Hematopoietic multipotent progenitor cell treated with erythropoietin and hydrocortisone succinate and interleukin-3 and kit ligand, for 15 days (in vitro differentiated cells): ENCODE data around the gene NOG.

Experiments
- DNase-seq: peaks from one replicate; pipeline ENCODE4 v3.0.0-alpha.2; 2015; ENCODE audit warnings: low spot score

The NOG gene

DNA sequence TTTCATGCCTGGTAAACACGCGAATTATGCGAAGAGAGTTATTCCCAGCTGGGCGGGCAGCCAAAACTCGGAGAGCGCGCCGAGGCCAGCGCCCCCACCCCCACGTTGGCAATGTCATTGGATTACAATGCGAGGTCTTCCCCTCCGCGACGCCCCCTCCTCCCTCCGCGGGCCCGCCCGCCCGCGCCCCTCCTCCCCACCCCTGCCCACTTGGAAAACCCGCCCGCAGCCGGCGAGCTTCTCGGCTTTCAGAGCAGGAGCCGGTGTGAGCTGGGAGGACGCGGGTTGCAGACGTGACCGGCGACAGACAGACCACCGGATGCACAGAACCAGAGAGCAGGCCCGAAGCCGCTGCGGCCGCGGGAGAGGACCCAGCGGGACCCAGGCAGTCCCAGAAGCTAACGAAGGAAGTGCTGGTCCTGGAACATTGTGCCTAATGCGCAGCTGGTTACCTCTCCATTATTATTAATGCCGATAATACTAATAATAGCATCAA, 4.0 kb downstream of the NOG start:
- no peak for DNase-seq

DNA sequence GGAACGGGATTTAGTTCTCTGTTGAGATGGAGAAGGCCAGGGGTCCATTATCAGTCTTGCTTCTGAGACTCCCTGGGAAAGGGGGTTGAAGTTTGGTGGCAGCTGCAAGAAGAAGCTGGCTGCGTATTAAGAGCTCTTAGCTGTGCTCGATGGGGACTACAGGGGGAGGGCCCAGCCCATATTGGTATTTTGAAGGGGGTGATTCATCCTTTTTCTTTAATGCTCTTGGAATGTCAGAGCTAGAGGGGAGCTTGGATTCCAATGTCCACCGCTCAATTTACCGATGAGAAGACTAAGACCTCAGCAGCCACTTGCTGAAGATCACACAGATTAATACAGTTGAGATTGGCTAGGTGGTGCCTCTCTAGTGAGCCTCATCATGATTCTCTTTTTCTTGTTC, 5.0 kb downstream of the NOG start:
- DNase-seq: no peak

- no peak for DNase-seq
These were observed 5.6 kb downstream of the NOG start for GRCh38 chr17:56599088-56599487.

- no peak for DNase-seq
These were observed 6.1 kb downstream of the NOG start for GRCh38 chr17:56599566-56599965.

DNA sequence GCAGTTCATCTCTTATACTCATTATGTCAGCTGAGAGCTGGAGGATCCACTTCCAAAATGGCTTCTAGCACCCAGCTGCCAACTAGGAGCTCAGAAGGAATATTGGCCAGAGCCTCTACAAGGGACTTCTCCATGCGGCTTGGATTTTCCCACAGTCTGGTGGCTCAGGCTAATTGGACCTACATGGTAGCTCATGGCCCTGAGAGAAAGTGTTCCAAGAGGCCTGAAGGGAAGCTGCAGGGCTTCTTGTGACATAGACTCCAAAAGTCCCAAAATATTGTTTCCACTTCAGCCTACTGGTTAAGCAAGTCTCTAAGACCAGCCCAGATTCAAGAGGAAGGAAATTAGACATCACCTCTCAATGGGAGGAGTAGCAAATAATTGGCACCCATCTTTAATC, 6.8 kb downstream of the NOG start:
- DNase-seq: no peak

- no peak for DNase-seq
These were observed 8.1 kb downstream of the NOG start for GRCh38 chr17:56601591-56601990.

- no peak for DNase-seq
These were observed 9.0 kb downstream of the NOG start for GRCh38 chr17:56602292-56603130.

GRCh38 chr17:56603486-56604238, 10.2 kb downstream of the NOG start:
- DNase-seq: no peak

GRCh38 chr17:56604691-56605290, 11.3 kb downstream of the NOG start:
- no peak for DNase-seq

DNA sequence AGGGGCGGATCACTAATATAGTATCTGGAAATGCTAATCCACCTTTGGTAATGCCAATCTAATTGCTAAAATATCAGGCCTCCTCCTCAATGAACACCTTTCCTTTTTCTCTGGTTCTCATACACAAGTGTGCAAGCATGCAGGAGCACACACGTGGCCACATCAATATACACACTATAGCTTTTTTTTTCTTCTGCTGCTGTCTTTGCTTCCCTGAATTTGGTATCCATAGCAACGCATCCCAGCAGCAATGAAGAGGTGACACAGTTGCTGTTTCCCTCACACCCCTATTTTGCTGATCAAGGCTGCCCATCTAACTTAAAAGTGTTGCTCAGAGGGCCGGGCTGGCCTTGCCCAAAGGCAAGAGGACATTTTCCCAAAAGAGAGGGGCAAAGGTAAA, 15.4 kb downstream of the NOG start:
- no peak for DNase-seq

DNA sequence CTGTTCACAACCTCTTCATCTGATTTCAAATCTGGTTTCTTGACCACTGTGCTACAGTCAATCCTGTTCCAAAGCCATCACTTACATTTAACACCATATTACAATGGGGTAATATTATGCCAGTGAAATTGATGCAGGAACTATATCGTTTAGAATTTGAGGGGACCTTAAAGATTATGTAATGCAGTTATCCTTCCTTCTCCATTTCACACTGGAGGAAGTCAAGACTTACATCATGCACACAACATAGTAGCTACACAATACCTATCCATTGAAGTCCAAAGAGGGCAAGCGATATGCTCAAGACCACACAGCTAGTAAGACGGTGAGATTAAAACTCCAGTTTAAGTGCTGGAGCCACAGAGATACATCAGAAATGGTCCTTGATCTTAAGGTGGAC, 16.8 kb downstream of the NOG start:
- DNase-seq: no peak

GRCh38 chr17:56613131-56613530, 19.6 kb downstream of the NOG start:
- DNase-seq: no peak

DNA sequence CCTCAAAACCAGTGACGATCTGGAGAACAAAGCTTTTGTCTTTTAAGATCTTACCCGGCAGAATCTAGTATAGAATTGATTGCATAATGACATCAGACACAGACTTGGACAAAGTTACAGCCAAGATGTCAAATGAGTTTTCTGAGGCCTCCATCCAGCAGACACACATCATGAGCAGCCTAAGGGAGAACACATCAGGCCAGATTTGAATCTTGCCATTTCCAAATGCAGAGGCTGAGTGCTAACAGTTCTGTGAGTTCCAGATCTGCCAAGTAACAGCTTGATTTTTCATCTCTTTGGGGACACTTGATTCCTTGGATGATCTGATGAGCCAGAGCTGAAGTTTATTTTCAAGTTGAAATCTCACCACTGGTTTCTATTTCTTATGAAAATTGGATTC, 21.0 kb downstream of the NOG start:
- DNase-seq: no peak

GRCh38 chr17:56616239-56616638, 22.7 kb downstream of the NOG start:
- DNase-seq: no peak

DNA sequence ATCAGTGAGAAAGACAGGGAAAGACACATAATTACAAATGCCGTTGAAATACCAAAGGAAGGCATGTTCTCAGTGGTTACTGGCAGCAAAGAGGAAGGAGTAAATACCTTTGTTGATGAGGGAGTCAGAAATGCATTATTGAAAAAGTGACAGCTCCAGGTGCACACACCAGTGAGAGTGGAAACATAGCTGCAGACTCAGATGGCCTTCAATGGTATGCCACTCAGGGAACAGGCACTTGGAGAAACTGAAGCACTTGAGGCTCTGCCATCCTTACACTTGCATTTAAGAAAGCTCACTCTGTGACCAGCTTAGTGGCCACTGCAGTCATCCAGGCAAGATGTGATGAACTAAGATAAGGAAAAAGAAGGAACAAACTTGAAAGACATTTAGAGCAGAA, 29.9 kb downstream of the NOG start:
- no peak for DNase-seq

DNA sequence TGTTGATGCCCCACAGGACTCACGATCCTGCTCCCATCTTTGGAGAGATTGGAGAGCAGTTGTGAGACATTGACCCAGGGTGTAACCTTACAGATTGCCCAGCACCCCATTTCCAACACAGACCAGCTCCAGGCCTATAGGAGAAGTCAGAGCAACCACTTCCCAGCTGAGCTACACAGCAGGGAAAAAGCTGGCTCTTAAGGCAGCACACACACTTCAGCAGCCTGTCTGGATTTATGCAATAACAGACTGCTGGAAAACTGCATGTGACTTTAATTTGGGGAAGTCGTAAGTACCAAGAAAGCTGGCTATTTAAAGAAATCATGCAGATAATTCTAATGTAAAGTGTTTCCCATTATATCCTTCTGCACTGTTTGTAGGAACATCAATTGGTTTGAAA, 30.8 kb downstream of the NOG start:
- no peak for DNase-seq

GRCh38 chr17:56624912-56625311, 31.4 kb downstream of the NOG start:
- DNase-seq: no peak

DNA sequence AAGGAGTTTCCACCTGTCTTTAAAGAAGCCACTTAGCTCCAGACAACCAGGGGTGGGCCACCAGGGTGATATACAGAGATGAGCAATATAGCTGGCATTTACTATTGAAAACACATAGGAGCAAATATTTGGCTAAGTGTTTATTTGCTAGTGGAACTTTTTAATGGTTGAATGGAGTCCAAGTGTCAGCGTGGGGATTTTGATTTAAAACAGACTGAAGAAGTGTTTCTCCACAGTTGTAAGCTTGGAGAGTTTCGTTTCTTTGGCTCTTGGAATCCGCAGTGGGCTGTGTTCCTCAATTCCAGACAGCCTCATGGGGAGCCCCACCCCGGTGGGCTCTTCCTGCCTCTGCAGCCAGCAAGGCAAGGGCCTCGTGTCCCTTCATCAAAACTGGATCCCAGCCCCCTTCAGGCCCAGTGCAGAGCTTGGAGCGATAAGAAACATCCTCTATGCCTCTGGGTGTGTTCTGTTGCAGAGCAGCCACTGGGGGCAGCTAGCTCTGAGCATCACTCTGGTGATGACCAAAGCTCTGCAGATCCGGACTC, 36.1 kb downstream of the NOG start:
- no peak for DNase-seq

DNA sequence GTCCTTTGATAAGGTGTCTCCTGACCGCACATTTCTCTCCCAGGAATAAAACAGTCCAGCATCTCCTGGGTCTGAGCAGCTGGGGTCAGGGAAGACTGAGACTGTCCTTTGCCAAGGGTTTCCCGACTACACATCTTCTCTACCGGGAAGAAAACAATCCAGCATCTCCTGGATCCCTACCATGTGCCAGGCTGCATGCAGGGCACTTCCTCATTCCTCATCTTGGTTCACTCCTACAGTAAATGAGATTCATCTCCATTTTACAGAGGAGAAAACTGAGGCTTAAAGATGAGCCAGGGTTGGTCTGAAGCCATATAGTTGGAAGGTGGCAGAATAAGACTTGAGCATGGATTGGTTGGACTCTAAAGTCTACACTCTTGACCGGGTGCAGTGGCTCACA, 36.7 kb downstream of the NOG start:
- no peak for DNase-seq

DNA sequence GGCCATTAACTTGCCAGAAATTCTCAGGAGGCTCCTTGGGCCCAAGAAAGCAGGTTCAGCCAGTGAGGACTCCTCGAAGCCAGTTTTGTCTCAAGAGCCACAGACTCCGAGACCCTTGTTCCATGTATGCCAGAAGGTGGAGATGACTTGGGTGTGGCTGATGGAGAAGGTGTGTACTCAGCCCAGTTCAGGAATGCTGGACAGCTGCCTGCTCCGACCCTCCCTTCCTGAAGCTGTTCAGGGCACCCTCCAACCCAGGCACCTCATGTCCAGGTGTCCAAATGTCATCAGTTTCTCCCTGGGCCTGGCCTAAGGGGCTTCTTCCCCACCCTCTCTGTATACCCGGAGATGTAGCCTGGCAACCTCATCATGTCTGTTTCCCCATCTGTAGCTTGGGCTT, 40.2 kb downstream of the NOG start:
- no peak for DNase-seq

DNA sequence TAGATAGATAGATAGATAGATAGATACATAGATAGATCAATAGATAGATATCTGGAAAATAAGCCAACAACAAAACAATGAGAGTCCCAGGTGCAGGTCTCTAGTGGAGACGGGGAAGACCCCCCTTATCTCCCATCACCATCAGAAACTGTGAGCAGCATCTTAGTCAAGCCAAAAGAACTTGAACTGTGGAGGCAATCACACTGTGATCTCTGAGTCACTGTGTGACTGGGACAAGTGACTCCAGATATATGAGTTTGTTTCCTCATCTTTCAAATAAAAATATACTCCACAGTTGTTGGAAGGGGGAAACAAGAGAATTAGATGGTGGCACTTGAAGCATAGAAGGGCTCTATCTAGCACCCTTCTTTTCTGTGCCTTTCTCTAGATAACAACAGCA, 42.1 kb downstream of the NOG start:
- DNase-seq: no peak

DNA sequence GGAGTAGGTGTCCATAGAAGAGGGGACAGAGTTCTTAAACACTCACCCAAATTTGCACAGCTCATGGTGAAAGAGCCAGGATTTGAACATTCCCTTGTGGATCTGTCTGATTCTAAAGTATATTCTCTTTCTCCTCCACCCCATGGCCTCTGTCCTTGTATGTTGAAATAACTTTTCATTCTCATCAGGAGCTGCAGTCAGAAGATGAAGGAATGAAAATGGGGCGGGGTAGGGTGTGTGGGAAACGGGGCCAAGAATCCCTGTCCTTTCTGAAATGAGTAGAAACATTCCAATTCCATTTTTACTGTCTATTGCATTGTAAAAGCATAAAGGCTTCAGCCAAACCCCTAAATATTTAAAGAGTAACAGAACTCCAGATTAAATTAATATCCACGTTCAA, 42.8 kb downstream of the NOG start:
- no peak for DNase-seq

DNA sequence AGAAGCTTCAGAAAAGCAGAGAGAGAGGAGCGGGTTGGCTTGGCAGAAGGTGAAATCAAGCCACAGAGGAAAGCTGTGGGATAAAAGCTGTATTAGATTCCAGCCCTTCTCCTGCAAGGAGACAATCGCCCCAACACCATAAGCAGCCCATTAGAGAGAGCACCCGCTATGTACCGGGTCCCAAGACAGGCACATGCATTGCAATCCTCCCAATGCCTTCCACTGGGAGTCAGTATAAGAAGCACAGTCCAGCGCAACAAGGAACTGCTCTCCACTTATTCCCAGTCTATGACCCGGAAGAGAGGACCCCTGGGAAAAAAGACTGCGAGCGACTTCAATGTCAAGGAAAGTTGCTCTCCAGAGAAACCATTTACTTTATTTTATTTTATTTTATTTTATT, 43.8 kb downstream of the NOG start:
- no peak for DNase-seq
